HL-60/S4 (cell line): Measurements from ENCODE around the gene ADGRV1.

Experiments used
- in situ Hi-C: fragments of 300-500 bp; cut with MboI; formaldehyde crosslinking; loops from 2 replicates; pipeline ENCODE4 v1.14.3; 2022; ENCODE audit warnings: low sequenced_read_pairs

ADGRV1 gene, protein sequence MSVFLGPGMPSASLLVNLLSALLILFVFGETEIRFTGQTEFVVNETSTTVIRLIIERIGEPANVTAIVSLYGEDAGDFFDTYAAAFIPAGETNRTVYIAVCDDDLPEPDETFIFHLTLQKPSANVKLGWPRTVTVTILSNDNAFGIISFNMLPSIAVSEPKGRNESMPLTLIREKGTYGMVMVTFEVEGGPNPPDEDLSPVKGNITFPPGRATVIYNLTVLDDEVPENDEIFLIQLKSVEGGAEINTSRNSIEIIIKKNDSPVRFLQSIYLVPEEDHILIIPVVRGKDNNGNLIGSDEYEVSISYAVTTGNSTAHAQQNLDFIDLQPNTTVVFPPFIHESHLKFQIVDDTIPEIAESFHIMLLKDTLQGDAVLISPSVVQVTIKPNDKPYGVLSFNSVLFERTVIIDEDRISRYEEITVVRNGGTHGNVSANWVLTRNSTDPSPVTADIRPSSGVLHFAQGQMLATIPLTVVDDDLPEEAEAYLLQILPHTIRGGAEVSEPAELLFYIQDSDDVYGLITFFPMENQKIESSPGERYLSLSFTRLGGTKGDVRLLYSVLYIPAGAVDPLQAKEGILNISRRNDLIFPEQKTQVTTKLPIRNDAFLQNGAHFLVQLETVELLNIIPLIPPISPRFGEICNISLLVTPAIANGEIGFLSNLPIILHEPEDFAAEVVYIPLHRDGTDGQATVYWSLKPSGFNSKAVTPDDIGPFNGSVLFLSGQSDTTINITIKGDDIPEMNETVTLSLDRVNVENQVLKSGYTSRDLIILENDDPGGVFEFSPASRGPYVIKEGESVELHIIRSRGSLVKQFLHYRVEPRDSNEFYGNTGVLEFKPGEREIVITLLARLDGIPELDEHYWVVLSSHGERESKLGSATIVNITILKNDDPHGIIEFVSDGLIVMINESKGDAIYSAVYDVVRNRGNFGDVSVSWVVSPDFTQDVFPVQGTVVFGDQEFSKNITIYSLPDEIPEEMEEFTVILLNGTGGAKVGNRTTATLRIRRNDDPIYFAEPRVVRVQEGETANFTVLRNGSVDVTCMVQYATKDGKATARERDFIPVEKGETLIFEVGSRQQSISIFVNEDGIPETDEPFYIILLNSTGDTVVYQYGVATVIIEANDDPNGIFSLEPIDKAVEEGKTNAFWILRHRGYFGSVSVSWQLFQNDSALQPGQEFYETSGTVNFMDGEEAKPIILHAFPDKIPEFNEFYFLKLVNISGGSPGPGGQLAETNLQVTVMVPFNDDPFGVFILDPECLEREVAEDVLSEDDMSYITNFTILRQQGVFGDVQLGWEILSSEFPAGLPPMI (N-terminal part only)

DNA sequence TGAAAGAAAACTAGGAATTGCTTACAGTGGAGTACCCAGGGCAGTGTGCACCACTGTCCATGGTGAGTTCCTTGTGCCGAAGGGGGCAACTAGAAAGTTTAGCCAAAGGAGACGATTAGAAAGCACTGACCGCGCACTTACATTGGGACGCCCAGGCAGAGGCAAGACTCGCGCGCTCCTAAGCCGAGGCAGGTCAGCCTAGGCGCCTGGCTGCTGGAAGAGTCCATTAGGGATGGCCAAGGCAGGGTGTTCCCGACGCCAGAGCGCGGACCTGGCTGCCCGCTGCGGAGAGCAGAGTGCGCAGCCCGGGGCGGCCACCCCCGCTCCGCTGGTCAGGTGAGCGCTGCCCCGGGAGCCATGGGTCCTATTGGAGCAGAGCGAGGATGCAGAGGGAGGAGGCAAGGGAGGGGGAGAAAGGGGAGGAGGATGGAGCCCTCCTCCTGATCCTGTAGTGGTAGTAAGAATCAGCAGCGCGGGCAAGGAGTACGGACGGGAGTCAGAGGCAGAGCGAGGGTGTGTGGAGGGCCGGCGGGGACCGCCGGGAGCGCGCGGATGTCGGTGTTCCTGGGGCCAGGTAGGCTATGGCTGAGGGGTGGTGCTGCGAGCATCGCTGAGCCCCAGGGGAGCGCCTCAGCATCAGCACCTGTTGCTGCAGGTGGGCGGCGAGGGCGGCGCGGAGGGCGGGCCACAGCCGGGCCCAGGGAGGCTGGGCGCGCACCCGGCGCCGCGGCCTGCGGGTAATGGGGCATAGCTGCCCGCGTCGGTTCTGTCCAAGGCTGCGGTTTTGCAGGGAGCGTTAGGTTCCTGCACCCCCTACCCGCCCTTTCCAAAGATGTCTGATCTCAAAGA, at the start of gene ADGRV1:
ADGRV1 (plus strand) TSS at position 454 of the 849 bp plus-strand sequence; CDS start at position 553, 99 bp downstream.
- in situ Hi-C loops: no loop called here

DNA sequence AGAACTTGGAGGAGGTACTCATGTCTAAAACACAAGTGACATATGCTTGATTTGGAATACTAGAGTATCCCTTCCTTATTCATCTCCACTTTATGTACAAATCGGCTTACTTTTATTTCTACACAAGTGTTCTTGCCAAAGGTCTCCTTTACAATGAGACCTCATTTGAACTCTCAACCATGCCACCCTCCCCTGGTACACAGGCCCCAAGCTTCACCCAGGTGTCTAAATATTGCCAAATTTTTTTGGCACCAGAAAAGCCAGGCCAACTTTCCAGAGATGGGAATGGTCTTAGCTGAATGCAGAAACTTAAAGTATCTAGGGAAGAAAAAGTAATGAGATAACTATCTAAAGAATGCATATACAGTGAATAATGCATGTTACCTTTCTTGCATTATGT, 48.2 kb upstream of the ADGRV1 start:
- in situ Hi-C loops: no loop called here

DNA sequence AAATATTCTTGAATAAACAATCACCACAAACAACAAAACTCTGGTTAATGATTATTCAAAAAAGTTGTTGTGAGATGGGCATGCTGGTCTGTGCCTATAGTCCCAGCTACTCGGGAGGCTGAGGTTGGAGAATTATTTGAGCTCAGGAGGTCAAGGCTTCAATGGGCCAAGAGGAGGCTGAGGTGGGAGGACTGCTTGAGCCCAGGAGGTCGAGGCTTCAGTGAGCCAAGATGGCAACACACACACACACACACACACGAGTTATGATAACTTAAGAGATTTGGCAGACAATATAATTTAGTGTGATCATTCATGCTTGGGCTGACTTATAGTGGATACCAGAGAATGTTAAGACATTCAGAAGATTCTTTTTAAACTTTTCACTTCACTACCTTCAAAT, 44.1 kb upstream of the ADGRV1 start:
- in situ Hi-C loops: no loop called here

DNA sequence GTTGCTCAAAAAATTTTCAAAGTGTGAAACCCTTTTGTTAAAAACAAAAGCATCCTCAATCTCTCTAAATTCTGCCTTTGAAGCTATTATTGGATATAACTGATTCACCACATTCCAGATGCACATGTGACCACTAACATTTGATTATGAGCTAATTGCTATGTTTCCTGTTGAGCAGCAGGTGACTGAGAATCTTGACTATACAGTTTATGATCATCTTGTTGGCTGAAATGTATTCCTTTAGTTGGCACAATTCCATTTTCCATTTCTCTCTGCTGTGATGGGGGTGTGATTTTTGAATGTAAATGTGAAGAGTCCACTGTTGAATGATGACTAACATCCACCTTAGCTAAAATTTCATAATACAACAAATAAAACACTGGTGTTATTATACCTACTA, 39.9 kb upstream of the ADGRV1 start:
- in situ Hi-C loops: no loop called here

DNA sequence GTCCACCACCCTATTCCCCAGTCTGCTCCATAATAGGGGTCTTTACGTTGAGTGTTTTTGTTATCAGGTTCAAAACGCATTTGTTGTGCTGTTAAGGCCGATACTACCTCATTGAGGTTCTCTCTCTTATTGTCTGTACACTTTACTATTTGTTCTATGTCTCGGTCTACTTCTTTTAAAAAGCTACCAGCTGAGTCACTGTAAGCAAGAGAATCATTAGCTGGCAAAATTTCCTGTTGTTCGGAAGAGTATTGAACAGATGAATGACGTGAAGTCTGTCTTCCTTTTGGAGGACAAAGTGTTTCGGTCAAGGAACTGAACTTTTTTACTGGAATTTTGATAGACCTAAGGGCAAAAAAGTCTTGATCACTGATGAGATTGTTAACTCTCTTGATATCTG, 39.5 kb upstream of the ADGRV1 start:
- in situ Hi-C loops: no loop called here

DNA sequence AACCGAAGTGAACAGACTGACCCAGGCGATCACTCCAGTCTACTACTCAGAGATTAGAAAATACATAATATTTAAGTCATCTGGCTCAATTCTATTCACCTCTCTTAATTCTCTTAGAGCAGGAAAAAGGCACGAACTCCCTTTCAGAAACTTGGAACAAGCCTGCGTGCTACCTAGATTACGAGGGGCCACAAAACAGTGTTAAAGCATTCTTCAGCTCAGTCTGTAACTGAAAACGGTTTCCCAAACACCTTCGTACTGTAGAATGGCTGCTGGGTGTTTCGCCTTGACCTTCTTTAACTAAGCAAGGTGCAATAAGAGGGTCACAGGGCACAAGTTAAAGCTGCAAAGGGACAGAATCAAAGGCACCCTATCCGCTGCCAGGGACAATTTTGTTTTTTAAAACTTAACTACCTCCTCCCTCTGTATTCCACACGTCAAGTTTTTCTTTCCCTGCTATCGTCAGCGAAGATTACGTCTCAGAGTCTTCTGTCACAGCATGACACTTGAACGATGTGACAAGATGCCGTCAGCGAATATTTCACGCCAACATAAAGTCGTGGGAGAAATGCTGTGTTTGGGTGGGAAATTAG, 29.9 kb upstream of the ADGRV1 start:
- in situ Hi-C loops: no loop called here

DNA sequence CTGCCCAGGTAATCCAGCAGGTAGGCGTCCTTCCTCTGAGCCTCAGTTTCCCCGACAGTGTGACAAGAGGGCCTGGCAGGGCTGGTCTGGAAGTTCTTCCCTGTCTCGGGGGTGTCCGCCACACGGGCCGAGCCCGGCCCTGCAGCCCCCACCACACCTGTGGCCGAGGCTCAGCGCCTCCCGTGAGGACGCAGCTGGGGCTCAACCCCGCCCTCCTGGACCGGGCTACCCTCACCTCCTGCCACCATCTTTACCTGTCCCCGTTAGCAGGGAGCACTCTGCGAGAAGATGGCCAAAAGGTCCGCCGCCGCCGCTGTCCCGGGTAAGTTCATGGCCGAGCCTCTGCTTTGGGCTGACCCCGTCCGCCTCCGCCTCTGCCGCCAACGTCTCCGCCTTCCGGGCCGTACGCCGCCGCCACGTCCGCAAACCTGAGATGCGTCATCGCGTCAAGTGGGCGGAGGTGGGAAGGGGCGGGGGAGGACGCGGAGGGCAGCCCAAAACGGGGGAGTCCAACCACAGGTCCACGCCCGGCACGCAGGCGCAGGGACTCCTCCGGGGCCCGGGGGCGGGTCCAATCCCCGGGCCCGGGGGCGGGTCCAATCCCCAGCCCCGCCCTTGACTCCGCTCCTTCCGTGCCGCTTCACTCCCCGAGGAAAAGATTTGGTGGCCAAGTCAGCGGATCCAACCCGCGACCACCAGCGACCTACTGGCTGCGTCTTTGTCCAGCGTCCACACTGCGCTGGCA, 29.2 kb upstream of the ADGRV1 start, which contains the start of gene LYSMD3:
LYSMD3 (minus strand) TSS at position 391 of the 745 bp plus-strand sequence. CDS start 4,295 bp downstream, outside the sequence.
- in situ Hi-C loops: no loop called here

DNA sequence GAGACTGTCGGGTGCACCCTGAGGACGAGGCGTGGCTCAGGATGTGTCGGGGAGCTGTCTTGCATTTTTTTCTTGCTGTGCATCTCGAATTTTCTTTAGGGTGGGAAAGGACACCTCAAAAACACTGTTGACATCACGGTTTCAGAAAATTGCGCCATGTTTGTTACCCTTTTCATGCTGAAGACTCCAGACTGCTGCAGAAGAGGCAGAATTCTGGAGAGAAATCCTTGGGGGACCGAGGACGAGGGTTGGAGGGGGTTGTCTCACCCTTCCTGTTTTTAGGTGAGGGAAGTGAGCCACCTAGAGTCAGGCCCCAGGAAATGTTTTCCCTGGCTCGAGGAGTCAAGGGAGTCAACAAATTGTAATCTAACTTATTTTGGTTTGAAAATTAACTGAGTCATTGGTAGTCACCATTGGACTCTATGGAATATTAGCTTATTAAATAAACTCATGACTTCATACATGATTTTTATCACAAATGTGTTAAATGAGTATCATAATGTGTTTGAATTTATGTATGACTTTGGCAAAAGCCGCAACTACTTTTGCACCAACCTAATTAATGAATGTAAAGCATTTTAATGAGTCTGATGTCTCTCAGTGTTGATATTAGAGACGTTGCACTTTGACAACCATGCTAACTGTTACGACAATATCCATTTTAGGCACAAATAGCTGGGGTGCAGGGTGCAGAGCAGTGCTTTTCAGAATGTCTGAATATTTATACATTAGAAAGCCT, 28.5 kb upstream of the ADGRV1 start:
- in situ Hi-C loops: no loop called here

DNA sequence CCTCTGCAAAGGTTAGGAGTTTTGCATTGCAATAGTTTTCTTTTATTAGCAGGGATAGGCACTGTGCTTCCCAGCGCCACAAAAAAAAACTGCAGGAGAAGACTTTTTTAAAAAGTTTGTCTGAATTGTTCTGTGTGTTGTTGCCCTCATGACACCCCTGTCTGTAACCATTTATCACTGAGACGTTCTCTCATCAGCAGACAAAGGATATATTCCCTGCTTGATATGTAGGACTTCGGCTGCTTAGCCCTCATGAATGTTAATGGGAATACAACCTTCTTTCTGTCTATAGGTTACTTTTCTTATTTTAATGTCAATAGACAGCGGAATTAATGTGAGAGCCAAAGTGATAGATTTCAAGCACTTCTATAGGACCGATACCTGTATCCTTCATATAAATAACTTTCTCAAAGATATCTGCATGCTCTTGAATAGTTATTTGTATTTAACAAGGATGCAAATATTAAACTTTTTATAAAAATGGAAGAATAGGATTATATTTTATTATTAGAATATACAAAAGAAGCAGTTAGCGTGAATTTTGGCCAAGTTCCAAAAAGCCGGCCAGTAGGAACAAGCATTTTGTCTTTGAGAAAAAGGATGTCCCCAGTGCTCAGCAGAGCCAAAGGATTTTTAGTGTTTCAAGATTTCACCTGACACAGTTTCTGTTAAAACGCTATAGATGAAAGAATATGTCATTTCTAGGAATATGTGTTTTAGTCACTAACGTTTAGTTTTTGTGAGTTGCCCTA, 27.7 kb upstream of the ADGRV1 start:
- in situ Hi-C loops: no loop called here

DNA sequence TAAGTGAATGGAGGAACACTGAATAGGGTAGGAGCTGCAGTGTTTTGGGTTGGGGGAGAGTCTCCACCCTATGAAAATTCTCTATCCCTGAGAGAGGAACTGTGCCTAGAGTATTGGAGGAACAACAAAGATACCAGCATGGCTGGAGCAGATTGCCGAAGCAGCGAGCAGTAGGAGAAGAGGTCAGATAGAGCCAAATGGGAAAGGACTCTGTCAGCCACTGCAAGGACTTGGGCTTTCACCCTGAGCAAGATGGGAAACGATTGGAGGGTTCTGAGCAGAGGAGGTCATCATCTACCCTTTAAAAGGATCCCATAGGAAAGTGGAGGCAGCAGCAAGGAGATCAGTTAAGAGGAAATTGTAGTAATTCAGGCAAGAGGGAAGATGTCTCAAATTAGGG, 24.8 kb upstream of the ADGRV1 start:
- in situ Hi-C loops: no loop called here

DNA sequence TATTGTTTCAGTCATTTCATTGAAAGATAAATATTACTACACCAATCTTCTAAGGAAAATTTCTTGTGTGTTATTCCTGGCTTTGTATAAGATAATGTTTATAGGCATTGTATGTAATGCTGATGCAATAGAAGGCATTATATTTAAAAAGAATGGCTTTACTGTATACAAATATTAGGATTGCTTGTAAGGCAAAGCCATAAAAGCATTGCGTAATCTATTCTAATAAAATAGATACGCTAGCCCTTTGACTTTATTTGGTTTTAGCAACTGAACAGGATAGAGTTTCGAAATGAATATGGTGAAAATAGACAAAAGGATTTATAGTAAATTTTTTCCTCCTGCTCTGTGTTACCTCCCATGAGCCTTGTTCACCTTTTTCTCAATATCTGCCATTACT, 23.7 kb upstream of the ADGRV1 start:
- in situ Hi-C loops: no loop called here

DNA sequence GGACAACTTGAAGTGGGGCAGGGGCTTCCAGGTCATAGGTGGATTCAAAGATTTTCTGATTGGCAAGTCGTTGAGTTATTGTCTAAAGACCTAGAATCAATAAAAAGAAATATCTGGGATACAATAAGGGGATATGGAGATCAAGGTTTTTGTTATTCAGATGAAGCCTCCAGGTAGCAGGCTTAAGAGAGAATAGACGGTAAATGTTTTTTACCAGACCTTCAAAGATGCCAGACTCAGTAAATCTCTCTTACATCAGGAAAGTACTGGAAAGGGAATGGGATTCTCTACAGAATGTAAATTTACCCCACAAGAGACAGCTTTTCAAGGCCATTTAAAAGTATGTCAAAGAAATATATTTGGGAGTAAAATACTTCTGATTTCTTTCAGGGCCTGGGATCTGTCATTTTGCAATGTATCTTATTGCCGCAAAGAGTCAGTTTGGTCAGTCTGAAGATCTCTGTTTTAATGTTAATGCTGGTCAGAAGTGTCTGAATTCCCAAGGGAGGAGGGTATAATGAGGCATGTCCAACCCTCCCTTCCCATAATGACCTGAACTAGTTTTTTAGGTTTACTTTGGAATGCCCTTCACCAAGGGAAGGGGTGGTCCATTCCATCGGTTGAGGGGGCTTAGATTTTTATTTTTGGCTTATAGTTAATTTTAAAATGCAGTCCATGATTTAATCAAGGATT, 15.6 kb upstream of the ADGRV1 start:
- in situ Hi-C loops: no loop called here

DNA sequence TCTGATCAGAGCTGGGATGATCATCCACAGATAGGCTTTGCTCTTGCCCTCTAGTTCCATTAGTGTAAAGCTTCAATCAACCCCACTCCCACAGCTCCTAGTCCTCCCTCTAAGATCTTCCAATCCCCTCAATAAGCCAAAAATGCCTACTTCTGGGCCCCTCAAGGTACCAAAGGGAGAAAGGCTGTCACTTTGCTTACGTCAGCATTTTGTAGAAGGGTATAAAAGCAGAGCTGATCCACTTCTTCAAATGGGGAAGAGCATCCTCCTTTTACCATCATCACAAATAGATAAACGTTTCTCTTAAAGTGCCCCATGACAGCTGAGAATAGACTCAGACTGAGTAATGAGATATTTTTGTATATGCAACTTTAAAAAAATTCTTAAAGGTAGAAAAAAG, 13.1 kb upstream of the ADGRV1 start:
- in situ Hi-C loops: no loop called here

DNA sequence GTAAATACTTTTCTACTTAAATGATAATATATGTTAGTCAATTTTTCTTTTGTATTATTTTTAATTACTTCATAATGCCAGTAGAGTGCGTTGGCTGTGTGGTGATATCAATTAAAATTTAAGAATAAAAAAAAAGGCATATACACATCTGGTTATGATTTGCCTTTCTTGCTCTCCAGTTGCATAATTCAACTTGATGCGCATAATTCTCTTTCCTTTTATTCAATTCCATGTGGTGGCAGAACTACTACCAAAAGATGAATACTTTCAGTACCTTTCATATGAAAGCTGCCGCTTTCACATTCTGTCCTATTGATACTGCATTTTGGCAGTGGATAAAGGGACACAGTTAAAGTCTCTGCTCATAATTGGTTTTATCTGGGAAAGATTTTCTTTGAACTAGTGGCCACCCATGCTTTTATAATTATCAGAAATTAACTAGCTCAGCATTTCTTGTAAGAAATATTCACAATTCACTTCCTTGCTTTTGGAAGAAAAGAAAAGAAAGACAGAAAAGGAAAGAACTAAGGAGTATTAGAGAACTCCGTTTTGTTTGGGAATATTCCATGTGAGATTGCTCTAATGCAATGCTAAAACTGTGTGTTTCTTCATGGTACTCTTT, 12.3 kb upstream of the ADGRV1 start:
- in situ Hi-C loops: no loop called here

DNA sequence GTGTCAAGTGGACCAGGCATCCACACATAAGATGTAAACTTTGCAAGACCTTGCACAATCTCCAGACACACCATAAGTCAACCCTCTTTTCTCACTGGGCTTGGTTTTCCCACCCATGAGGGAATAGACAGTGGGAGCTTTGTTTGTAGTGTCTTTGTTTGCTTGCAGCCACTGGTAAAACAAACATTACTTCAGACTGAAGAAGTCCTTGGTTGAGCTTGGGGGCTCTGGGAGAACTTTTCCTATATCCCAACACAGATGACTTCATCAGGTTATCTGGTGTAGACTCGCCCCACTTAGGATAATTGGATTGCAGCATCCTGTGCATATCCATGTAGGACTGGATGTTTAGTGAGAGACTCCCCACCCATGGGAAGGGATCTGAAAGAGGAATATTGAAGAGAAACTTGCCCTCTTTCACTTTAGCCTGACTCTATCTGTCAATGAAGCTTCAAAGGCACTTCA, 11.5 kb upstream of the ADGRV1 start:
- in situ Hi-C loops: no loop called here

DNA sequence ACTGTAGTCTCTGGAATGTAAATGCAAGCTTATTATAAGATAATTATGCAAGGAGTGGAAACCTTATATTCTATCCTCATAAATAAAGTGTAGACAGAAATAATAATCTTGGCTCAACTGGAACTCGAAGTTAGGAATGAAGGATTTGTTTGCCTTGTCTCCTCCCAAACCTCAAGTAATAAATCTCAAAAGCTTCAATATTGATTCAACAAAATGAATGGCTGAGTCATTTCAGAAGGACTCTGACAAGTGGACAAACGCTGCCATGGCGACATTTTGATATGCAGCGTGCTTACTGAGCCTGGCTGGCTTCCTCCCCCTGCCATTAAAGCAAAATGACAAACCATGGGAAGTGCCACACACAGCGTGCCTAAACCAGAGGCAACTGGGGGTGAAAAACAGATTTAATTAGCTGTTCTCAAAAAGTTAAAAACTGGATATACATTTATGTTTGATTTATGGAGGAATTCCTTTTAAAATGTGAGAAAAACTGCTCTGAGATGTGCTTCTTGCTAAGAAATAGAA, 10.5 kb upstream of the ADGRV1 start:
- in situ Hi-C loops: no loop called here
